HG03135 (cell line): ENCODE measurements around the gene ARHGEF7.
"Not testable (repeated sequence)": the region's sequence is repeated elsewhere in the genome, so short reads cannot be mapped to it uniquely, and the experiment has no call there.

Experiments
- ATAC-seq: cut with Tn5 transposase; IDR thresholded peaks from one replicate; pipeline ENCODE4 v1.9.1; 2021; ENCODE audit warnings: mild to moderate bottlenecking, moderate library complexity; ENCODE audit not compliant: unreplicated experiment

The ARHGEF7 gene

GRCh38 chr13:111189516-111189915 lies 74.4 kb downstream of the ARHGEF7 start:
- not testable (repeated sequence) for ATAC-seq

- ATAC-seq, result not testable (repeated sequence)
Observed at GRCh38 chr13:111193223-111193622, 78.1 kb downstream of the ARHGEF7 start.

DNA sequence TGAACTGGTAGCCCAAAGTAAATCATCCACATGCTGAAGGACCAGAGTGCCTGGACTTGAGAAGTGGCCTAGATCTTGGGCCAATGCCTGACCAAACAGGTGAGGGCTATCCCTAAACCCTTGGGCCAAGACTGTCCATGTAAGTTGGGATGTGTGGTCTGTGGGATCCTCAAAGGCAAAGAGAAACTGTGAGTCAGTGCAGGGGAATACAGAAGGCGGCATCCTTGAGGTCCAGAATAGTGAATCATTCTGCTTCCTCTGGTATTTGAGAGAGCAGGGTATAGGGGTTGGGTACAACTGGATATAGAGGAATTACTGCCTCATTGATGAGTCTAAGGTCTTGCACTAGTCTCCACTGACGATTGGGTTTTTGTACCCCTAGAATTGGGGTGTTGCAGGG lies 79.5 kb downstream of the ARHGEF7 start:
- not testable (repeated sequence) for ATAC-seq

DNA sequence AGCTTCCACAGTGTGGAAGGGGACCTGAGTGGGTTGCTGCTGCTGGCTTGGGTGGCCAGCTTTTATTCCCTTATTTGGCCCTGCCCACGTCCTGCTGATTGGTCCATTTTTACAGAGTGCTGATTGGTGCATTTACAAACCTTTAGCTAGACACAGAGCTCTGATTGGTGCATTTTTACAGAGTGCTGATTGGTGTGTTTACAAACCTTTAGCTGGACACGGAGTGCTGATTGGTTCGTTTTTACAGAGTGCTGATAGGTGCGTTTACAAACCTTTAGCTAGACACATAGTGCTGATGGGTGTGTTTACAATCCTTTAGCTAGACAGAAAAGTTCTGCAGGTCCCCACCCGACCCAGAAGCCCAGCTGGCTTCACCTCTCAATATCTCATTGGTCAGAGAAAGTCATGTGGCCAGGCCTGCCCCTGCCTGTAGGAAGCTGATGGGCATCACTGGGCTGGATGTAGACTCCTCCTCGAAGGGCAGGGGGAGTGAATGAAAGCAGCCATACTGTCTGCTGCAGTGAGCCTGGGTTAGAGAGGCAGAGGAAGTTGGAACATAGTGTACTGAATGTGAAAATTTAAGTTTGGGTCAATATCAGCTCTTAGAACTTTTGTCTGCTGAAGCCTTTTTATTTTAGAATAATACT lies 83.7 kb downstream of the ARHGEF7 start:
- not testable (repeated sequence) for ATAC-seq

GRCh38 chr13:111201304-111201940 lies 86.3 kb downstream of the ARHGEF7 start:
- no peak for ATAC-seq

DNA sequence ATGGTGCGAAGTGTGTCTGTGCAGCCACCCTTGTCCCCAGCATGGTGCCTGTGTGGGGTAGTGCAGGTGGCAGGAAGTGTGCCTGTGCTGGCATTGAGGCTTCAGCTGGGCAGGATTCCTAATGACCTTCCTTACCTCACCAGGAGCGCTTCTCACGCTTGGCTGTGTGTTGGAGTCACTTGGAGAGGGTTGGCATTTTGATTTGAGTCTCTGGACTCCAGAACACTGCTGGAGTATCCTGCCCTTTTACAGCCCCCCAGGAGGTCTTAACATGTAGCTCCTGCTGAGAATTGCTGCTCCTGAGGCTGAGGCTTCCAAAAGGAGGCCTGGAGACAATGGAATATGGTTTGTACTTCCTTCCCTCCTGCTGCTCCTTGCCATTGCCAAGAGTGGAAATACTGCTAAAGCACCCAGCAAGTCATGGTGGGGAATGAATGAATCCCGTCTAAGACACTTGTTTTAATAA lies 87.1 kb downstream of the ARHGEF7 start:
- no peak for ATAC-seq

- peak; percentile 81 for ATAC-seq
Observed at GRCh38 chr13:111202745-111203144, 87.6 kb downstream of the ARHGEF7 start.

- no peak for ATAC-seq
Observed at GRCh38 chr13:111203736-111204389, 88.8 kb downstream of the ARHGEF7 start.

DNA sequence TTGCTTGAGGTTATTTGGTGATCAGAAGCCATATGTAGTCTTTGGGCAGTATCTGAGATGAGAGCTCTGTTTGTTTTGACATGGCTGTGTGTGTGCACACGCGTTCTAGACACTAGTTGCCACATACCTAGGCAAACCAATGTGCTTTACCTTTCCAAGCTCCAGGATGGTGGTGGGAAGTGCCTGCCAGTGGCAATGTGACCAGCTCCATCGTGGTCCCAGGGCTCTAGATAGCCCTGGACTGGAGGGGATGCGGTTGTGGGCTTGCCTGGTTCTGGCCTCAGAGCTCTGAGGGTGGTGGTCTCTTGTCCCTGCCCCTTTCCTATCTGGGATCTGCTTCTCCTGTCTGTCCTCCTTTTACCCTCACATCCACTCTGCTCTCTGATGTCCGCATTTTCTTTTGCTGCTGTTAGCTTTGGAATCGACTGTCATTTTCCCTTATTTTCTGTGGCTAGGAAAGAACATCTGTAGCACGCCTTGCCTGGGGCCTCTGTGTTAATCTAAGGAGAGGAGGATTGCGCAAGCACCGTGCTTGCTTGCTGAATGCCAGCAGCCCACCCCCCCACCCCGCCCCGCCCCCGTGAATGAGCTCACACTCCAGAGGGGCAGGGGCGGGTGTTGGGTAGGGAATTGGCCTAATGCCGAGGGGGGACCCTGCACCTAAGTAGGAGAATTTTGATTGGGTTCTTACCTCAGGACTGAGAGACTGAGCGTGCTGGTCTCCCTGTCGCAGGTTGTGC lies 89.5 kb downstream of the ARHGEF7 start:
- ATAC-seq, result no peak

- no peak for ATAC-seq
Observed at GRCh38 chr13:111206148-111206547, 91.0 kb downstream of the ARHGEF7 start.

GRCh38 chr13:111209613-111210012 lies 94.5 kb downstream of the ARHGEF7 start:
- ATAC-seq, result no peak

GRCh38 chr13:111210091-111210490 lies 95.0 kb downstream of the ARHGEF7 start:
- ATAC-seq, result no peak

GRCh38 chr13:111210544-111211469 lies 95.7 kb downstream of the ARHGEF7 start:
- no peak for ATAC-seq

DNA sequence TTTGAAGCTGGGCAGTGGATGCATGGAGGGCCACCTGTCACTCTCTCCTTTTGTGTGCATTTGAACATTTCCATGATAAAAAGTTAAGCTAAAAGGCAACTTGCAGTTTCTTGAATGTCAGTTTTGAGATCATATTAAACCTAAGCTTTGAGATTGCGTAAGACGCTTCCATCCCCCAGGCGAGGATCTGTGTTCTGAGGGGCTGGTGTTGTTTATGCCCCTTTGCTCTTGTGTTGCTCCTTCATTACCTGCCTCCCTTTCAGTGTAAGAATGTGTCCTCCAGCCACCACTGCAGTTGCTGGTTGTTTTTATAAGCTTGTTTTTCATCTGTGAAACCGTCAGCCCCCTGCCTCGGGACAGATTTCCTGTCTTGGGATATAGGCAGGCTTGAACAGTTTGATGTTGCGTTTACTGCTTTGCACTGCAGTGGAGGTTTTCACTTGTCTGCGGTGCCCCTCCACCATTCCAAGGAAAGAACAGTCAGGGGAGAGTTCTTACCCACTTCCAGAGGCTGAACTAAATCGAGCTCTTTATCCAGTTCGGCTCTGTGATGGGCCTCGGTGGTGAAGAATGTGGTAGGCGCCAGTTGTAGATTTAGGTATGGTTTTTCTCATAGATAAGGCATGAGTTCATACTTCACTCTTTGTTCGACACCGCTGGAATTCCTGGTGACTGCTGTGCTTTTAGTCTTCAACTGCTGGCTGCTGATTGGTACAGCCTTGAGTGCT lies 96.8 kb downstream of the ARHGEF7 start:
- no peak for ATAC-seq

DNA sequence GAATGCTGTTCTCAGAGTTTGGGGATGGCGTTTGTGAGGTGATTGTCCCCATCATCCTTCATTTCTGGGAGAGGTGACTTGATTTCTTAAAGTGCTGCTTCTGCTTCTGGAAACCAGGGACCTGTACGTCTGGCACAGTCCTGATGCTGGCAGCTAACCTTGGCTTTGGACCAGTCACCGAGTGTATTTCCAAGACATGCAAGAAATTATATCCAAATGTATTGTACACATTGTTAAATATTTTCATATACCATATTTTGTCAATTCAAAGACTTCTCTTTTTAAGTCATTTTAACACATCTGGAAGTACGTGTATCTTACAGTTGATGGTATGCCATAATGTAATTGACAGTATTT lies 97.4 kb downstream of the ARHGEF7 start:
- no peak for ATAC-seq

GRCh38 chr13:111213964-111214726 lies 99.0 kb downstream of the ARHGEF7 start:
- no peak for ATAC-seq

DNA sequence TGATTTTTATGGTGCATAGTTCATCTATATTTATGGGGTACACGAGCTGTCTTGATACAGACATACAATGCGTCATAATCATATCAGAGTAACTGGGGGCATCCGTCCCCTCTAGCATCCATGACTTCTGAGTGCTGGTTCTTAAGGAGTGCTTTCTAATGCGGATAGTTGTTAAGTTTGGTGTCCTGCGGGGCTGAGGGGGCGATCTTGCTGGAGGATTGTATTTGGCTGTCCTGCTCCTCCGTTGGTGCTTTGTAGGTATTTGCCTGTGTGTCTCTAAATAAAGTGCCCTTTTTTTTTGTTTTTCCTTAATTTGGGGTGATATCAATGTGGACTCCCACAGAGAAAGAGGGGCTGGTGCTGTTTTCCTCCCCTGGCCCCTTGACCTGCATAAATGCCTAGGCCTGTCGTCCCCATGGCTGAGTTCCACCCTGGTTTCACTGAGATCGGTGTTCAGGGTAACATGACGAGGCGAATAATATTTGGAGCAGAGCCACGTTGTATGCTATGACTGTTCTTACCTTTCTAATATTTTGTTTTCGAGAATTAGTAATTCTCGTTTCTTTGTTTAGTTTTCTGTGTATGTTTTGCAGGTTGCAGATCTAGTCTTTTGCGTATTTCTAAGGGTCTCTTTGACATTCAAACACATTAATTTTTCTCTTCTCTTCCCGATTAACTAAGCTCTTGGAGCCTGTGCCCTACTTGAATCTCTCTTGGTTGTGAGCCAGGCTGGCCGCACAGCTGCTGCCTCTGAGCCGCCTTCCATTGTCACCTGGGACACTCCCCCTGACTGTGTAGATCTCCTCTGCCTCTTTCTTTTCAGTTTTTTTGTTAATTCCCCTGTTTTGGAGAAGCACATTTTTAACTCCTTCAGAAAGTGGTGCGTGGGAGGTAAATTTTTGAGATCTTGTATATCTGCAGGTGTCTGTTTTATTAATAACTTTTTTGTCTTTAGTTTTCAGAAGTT lies 100.3 kb downstream of the ARHGEF7 start:
- no peak for ATAC-seq
